Choroid plexus epithelial cell (primary cell): ENCODE results near the gene SH3RF1.

Experiments used
- DNase-seq: peaks from one replicate; pipeline ENCODE4 v3.0.0-alpha.2; 2010; ENCODE audit warnings: low read depth
- H3K4me3 ChIP-seq: 2 replicates; pipeline ENCODE4 v1.5.1; 2011; ENCODE audit warnings: low read depth, mild to moderate bottlenecking, control low read depth, low read length, moderate library complexity
- CTCF ChIP-seq: conservative IDR thresholded peaks from 2 replicates; pipeline ENCODE4 v1.5.1; 2011; ENCODE audit warnings: low read depth, mild to moderate bottlenecking, control low read depth, inconsistent platforms, low read length, moderate library complexity

SH3RF1 gene

GRCh38 chr4:169256856-169257761 lies 13.6 kb downstream of the SH3RF1 start:
- TF ChIP-seq CTCF = no peak
- H3K4me3 ChIP-seq = no peak overlapping the region
- DNase-seq = no peak

- no peak overlapping the region for H3K4me3 ChIP-seq
- TF ChIP-seq CTCF = no peak
- no peak for DNase-seq
Observed at GRCh38 chr4:169256101-169256612, 14.6 kb downstream of the SH3RF1 start.

- no peak for TF ChIP-seq CTCF
- DNase-seq = peak; percentile 94
- peak overlapping the region; percentile 22 for H3K4me3 ChIP-seq
Observed at GRCh38 chr4:169254546-169254983, 16.2 kb downstream of the SH3RF1 start.

- DNase-seq = peak; percentile 90
- no peak overlapping the region for H3K4me3 ChIP-seq
- TF ChIP-seq CTCF = no peak
Observed at GRCh38 chr4:169253904-169254303, 16.9 kb downstream of the SH3RF1 start.

GRCh38 chr4:169253113-169253671 lies 17.6 kb downstream of the SH3RF1 start:
- DNase-seq = peak; percentile 64
- H3K4me3 ChIP-seq = no peak overlapping the region
- no peak for TF ChIP-seq CTCF

GRCh38 chr4:169252339-169253112 lies 18.2 kb downstream of the SH3RF1 start:
- TF ChIP-seq CTCF = no peak
- DNase-seq = peak; percentile 93
- no peak overlapping the region for H3K4me3 ChIP-seq
